ENCODE measurements around the gene COL7A1. TPM values are rescaled to one million over a fixed set of nuclear protein-coding genes. Genes with fewer than 3 reads are reported as not detected.

COL7A1 gene
- total and polyA plus RNA-seq, 2 experiments from 2014 or later: 4.0 to 7.9 TPM

GRCh38 chr3:48597408-48597800, 2.3 kb upstream of the COL7A1 start:
- H3F3A ChIP-seq (replicated peaks; ENCODE audit: low read depth): 0 out of 2 replicates have a peak, but pooled peaks cover 7% of the 10 kb centered on the region
- no peak overlapping the region for H2AFZ ChIP-seq
- H3K9me2 ChIP-seq (ENCODE audit: insufficient read depth): no peaks in the 10 kb centered on the region
- TF ChIP-seq NANOG (IDR thresholded peaks at IDR 0.05; ENCODE audit: borderline replicate concordance) (no peak), POLR2AphosphoS5 (IDR thresholded peaks at IDR 0.05; ENCODE audit: low read depth) (no peak), ZNF114 (CRISPR knock-in tag; IDR thresholded peaks at IDR 0.05) (no peak), EZH2phosphoT487 (IDR thresholded peaks at IDR 0.05; ENCODE audit: unreplicated experiment) (no peak), ETS1 (IDR thresholded peaks at IDR 0.05) (no peak), JUNB (IDR thresholded peaks at IDR 0.05; ENCODE audit: unreplicated experiment) (no peak), EZH2 (IDR thresholded peaks at IDR 0.05; ENCODE audit: low read depth, unreplicated experiment) (no peak), STAT1 (IDR thresholded peaks at IDR 0.05; ENCODE audit: unreplicated experiment) (no peak), ZNF331 (CRISPR knock-in tag; IDR thresholded peaks at IDR 0.05; ENCODE audit: low read depth) (no peak), REST (IDR thresholded peaks at IDR 0.05; ENCODE audit: unreplicated experiment) (no peak), CREB1 (CRISPR knock-in tag; IDR thresholded peaks at IDR 0.05; ENCODE audit: low read depth) (no peak)
- TF ChIP-seq, protein P1, sequence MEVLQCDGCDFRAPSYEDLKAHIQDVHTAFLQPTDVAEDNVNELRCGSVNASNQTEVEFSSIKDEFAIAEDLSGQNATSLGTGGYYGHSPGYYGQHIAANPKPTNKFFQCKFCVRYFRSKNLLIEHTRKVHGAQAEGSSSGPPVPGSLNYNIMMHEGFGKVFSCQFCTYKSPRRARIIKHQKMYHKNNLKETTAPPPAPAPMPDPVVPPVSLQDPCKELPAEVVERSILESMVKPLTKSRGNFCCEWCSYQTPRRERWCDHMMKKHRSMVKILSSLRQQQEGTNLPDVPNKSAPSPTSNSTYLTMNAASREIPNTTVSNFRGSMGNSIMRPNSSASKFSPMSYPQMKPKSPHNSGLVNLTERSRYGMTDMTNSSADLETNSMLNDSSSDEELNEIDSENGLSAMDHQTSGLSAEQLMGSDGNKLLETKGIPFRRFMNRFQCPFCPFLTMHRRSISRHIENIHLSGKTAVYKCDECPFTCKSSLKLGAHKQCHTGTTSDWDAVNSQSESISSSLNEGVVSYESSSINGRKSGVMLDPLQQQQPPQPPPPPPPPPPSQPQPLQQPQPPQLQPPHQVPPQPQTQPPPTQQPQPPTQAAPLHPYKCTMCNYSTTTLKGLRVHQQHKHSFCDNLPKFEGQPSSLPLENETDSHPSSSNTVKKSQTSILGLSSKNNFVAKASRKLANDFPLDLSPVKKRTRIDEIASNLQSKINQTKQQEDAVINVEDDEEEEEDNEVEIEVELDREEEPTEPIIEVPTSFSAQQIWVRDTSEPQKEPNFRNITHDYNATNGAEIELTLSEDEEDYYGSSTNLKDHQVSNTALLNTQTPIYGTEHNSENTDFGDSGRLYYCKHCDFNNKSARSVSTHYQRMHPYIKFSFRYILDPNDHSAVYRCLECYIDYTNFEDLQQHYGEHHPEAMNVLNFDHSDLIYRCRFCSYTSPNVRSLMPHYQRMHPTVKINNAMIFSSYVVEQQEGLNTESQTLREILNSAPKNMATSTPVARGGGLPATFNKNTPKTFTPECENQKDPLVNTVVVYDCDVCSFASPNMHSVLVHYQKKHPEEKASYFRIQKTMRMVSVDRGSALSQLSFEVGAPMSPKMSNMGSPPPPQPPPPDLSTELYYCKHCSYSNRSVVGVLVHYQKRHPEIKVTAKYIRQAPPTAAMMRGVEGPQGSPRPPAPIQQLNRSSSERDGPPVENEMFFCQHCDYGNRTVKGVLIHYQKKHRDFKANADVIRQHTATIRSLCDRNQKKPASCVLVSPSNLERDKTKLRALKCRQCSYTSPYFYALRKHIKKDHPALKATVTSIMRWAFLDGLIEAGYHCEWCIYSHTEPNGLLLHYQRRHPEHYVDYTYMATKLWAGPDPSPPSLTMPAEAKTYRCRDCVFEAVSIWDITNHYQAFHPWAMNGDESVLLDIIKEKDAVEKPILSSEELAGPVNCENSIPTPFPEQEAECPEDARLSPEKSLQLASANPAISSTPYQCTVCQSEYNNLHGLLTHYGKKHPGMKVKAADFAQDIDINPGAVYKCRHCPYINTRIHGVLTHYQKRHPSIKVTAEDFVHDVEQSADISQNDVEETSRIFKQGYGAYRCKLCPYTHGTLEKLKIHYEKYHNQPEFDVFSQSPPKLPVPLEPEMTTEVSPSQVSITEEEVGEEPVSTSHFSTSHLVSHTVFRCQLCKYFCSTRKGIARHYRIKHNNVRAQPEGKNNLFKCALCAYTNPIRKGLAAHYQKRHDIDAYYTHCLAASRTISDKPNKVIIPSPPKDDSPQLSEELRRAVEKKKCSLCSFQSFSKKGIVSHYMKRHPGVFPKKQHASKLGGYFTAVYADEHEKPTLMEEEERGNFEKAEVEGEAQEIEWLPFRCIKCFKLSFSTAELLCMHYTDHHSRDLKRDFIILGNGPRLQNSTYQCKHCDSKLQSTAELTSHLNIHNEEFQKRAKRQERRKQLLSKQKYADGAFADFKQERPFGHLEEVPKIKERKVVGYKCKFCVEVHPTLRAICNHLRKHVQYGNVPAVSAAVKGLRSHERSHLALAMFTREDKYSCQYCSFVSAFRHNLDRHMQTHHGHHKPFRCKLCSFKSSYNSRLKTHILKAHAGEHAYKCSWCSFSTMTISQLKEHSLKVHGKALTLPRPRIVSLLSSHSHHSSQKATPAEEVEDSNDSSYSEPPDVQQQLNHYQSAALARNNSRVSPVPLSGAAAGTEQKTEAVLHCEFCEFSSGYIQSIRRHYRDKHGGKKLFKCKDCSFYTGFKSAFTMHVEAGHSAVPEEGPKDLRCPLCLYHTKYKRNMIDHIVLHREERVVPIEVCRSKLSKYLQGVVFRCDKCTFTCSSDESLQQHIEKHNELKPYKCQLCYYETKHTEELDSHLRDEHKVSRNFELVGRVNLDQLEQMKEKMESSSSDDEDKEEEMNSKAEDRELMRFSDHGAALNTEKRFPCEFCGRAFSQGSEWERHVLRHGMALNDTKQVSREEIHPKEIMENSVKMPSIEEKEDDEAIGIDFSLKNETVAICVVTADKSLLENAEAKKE (CRISPR knock-in tag; IDR thresholded peaks at IDR 0.05): no peak
- TF ChIP-seq, protein P2, sequence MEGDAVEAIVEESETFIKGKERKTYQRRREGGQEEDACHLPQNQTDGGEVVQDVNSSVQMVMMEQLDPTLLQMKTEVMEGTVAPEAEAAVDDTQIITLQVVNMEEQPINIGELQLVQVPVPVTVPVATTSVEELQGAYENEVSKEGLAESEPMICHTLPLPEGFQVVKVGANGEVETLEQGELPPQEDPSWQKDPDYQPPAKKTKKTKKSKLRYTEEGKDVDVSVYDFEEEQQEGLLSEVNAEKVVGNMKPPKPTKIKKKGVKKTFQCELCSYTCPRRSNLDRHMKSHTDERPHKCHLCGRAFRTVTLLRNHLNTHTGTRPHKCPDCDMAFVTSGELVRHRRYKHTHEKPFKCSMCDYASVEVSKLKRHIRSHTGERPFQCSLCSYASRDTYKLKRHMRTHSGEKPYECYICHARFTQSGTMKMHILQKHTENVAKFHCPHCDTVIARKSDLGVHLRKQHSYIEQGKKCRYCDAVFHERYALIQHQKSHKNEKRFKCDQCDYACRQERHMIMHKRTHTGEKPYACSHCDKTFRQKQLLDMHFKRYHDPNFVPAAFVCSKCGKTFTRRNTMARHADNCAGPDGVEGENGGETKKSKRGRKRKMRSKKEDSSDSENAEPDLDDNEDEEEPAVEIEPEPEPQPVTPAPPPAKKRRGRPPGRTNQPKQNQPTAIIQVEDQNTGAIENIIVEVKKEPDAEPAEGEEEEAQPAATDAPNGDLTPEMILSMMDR (conservative IDR thresholded peaks at IDR 0.05; ENCODE audit: low read depth in 2 of 2): no peak
- H4K20me1 ChIP-seq (replicated peaks; ENCODE audit: insufficient read depth): peaks cover 7% of the 10 kb centered on the region
- no peak overlapping the region for H3K27ac ChIP-seq (ENCODE audit: low read depth)
- no peak overlapping the region; the same call in 1 of the 2 replicates for H3K27ac Mint-ChIP-seq
- peaks cover 17% of the 10 kb centered on the region; the same call in 1 of the 2 replicates for H3K4me1 ChIP-seq (ENCODE audit: insufficient read depth)
- no peak overlapping the region for H3K4me2 ChIP-seq
- peaks cover 11% of the 10 kb centered on the region; the same call in 1 of the 2 replicates for H3K27me3 ChIP-seq (ENCODE audit: insufficient read depth)
- H3K79me2 ChIP-seq (replicated peaks; ENCODE audit: insufficient read depth): no peaks in the 10 kb centered on the region
- no peaks in the 10 kb centered on the region for H3K9me3 Mint-ChIP-seq
- DNase-seq (ENCODE audit: low spot score) (no peak), ATAC-seq (no peak)
- peaks cover 6% of the 10 kb centered on the region; the same call in 1 of the 2 replicates for H3K36me3 ChIP-seq (ENCODE audit: insufficient read depth)
- H3K4me3 Mint-ChIP-seq: no peak overlapping the region
- no peak overlapping the region for H3K4me3 ChIP-seq
- H3K4me1 Mint-ChIP-seq: peaks cover 12% of the 10 kb centered on the region
- peaks cover 26% of the 10 kb centered on the region for H3K27me3 Mint-ChIP-seq (ENCODE audit: insufficient read depth, low read depth, poor library complexity)
- H3K36me3 Mint-ChIP-seq (ENCODE audit: low read depth): peaks cover 45% of the 10 kb centered on the region
